Hepatocyte (in vitro differentiated cells): Measurements from ENCODE around the gene PLEKHA6. TPM values are rescaled to one million over a fixed set of nuclear protein-coding genes. Genes with fewer than 3 reads are reported as not detected.

Experiments
- DNase-seq: peaks from one replicate; pipeline ENCODE4 v3.0.0-alpha.2; 2016; ENCODE audit warnings: low spot score
- H2AFZ ChIP-seq: fragments of 200-600 bp; sonication (generic); 2 replicates; pipeline ENCODE4 v1.6.0; 2016; ENCODE audit warnings: antibody characterized with exemption, mild to moderate bottlenecking
- H3K27ac ChIP-seq: fragments of 200-600 bp; sonication (generic); 2 replicates; pipeline ENCODE4 v1.5.1; 2016; ENCODE audit warnings: mild to moderate bottlenecking
- H3K27me3 ChIP-seq: fragments of 200-600 bp; sonication (generic); 2 replicates; pipeline ENCODE4 v1.6.1; 2016
- H3K36me3 ChIP-seq: fragments of 200-600 bp; sonication (generic); replicated peaks from 2 replicates; pipeline ENCODE4 v1.5.1; 2016; ENCODE audit warnings: low read depth; ENCODE audit not compliant: insufficient read depth
- H3K4me1 ChIP-seq: fragments of 200-600 bp; sonication (generic); 2 replicates; pipeline ENCODE4 v1.5.1; 2016; ENCODE audit warnings: mild to moderate bottlenecking, moderate library complexity; ENCODE audit not compliant: insufficient read depth
- H3K4me2 ChIP-seq: fragments of 200-600 bp; sonication (generic); 2 replicates; pipeline ENCODE4 v1.6.0; 2016
- H3K4me3 ChIP-seq: fragments of 200-600 bp; sonication (generic); 2 replicates; pipeline ENCODE4 v1.5.1; 2016; ENCODE audit warnings: mild to moderate bottlenecking
- H3K79me2 ChIP-seq: fragments of 200-600 bp; sonication (generic); 2 replicates; pipeline ENCODE4 v1.6.0; 2017; ENCODE audit warnings: mild to moderate bottlenecking
- H3K9me2 ChIP-seq: fragments of 200-600 bp; sonication (generic); replicated peaks from 2 replicates; pipeline ENCODE4 v1.6.0; 2017; ENCODE audit warnings: mild to moderate bottlenecking; ENCODE audit not compliant: insufficient read depth
- H3K9me3 ChIP-seq: fragments of 200-600 bp; sonication (generic); 2 replicates; pipeline ENCODE4 v1.5.1; 2016; ENCODE audit warnings: low read depth, mild to moderate bottlenecking
- H4K20me1 ChIP-seq: fragments of 200-600 bp; sonication (generic); 2 replicates; pipeline ENCODE4 v1.6.0; 2016; ENCODE audit warnings: mild to moderate bottlenecking; ENCODE audit not compliant: insufficient read depth, poor library complexity, severe bottlenecking
- CTCF ChIP-seq: fragments of 200-600 bp; sonication (generic); IDR thresholded peaks from 2 replicates; pipeline ENCODE4 v1.5.1; 2016; ENCODE audit warnings: antibody characterized with exemption, mild to moderate bottlenecking; ENCODE audit not compliant: poor library complexity
- EZH2 ChIP-seq: fragments of 200-600 bp; sonication (generic); IDR thresholded peaks from 2 replicates; pipeline ENCODE4 v1.6.1; 2016; ENCODE audit warnings: antibody characterized with exemption, mild to moderate bottlenecking, borderline replicate concordance
- EZH2phosphoT487 ChIP-seq: fragments of 200-600 bp; sonication (generic); IDR thresholded peaks from one replicate; pipeline ENCODE4 v1.6.1; 2018; ENCODE audit warnings: antibody characterized with exemption, mild to moderate bottlenecking, low read depth, moderate library complexity; ENCODE audit not compliant: unreplicated experiment, severe bottlenecking
- WGBS: methylation state at CpG from one replicate; pipeline ENCODE4 v1.1.6; 2016; ENCODE audit warnings: low lambda C conversion rate; ENCODE audit errors: missing lambda C conversion rate; 5-methylcytosine and 5-hydroxymethylcytosine counted together
- polyA plus RNA-seq: library from polyadenylated mRNA; unstranded; fragments of >200 nt; fragmentation: Nextera tagmentation; extraction: Ambion mirVana; gene quantifications from 2 replicates; pipeline ENCODE4 v1.2.1, GENCODE V29; 2016
- total RNA-seq: library from RNA; depleted of rRNA; stranded (reverse); fragments of >200 nt; gene quantifications from 2 replicates; pipeline ENCODE4 v1.2.3, GENCODE V29; 2014

The PLEKHA6 gene
- total and polyA plus RNA-seq, 2 experiments from 2014 or later: 14.3 to 31.5 TPM

DNA sequence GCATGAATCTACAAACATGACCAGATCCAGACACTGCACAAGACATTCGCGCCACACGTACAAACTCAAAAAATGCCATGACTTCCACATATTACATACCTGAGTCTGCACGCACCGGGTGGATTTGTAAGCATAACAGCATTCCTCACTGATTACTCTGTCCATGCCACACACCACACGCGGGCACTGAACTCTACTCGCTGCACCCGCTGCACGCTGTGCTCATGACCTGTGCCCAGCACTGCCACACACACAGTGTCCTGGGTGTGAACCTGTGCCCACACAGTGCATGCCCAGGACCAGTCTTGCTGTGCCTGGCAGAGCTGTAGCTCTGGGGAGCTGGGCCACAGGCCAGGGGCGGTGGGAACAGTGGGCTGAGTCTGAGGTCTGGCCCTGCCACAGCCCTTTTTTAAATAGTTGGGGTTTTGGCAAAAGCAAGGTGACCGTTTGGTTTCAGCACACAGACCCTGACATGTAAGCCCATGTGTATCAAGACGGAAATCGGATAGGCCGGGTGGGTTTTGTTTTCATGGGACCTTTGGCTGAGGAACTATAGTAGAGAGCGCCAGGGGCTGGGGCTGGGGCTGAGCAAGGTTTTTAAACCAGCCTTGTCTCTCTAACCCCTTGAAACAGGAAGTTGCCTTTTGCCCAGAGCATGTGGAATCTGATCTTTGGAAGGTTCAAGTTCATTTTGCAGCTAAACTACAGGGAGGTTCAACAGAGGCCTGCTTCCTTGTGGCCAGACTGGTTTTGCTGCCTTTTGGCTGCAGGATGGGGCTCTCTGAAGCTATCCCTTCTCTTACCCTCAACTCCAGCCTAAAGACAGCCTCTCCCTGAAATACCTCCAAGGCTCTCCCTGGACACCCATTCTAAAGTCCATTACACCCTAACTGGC lies 133.6 kb downstream of the PLEKHA6 start:
- Histone ChIP-seq H3K9me2 (no peaks in the 10 kb centered on the region), H3K4me1 (peaks cover 14% of the 10 kb centered on the region), H3K9me3 (no peaks in the 10 kb centered on the region), H2AFZ (no peak overlapping the region), H3K4me3 (no peak overlapping the region), H3K79me2 (no peaks in the 10 kb centered on the region), H3K27me3 (no peaks in the 10 kb centered on the region), H3K36me3 (no peaks in the 10 kb centered on the region), H4K20me1 (no peaks in the 10 kb centered on the region), H3K27ac (peak overlapping the region; percentile 81), H3K4me2 (peak overlapping the region; percentile 15)
- WGBS: 84% methylated on average over 16 of the region's 16 CpGs
- no peak for DNase-seq
- TF ChIP-seq CTCF: no peak
- TF ChIP-seq EZH2: no peak
- TF ChIP-seq EZH2phosphoT487: no peak

- no peak for DNase-seq
- no peak overlapping the region for H2AFZ ChIP-seq
- H4K20me1 ChIP-seq: no peaks in the 10 kb centered on the region
- H3K4me2 ChIP-seq: no peak overlapping the region
- no peak overlapping the region for H3K4me3 ChIP-seq
- no peaks in the 10 kb centered on the region for H3K27me3 ChIP-seq
- no peaks in the 10 kb centered on the region for H3K9me3 ChIP-seq
- H3K9me2 ChIP-seq: no peaks in the 10 kb centered on the region
- peaks cover 14% of the 10 kb centered on the region for H3K4me1 ChIP-seq
- no peak overlapping the region for H3K27ac ChIP-seq
- no peaks in the 10 kb centered on the region for H3K36me3 ChIP-seq
- H3K79me2 ChIP-seq: no peaks in the 10 kb centered on the region
- TF ChIP-seq CTCF (no peak), EZH2 (no peak), EZH2phosphoT487 (no peak)
- 72% methylated on average over 8 of the region's 8 CpGs for whole genome bisulfite sequencing
Observed at GRCh38 chr1:204224655-204225054, 135.1 kb downstream of the PLEKHA6 start.

DNA sequence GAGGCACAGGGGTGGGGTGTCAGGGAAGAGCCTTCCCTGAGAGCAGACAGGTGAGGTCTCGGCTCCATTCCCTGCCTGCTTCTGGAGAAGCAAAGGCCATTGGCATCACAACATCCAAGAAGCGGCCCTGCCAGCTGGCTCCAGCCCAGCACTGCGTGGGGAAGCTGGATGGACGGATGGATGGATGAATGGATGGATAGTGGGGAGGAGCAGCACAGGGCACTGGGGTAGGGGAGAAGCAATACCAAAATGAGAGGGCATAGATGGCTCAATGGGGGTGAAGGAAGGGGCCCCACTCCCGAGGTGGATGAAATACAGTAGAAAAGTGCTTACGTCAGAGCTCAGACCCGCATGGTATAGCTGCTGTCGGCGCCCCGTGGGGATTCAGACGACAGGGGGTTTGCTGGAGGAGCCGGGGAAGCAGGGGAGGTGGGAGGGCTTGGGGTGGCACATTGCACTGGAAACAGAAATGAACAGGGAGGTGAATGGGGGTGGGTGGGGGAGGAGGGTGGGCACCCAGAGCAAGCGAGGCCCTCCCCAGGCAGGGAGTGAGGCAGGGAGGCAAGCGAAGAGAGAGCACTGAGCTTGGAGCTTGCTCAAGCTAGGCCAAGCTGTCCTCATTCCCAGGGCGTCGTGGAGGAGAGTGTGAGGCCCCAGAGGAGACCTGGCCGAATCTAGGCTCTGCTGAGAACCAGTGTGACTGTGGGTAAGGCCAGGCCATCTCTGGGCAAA lies 136.4 kb downstream of the PLEKHA6 start:
- TF ChIP-seq EZH2phosphoT487 (no peak), EZH2 (no peak), CTCF (no peak)
- H3K27ac ChIP-seq: no peak overlapping the region
- H3K9me3 ChIP-seq: no peaks in the 10 kb centered on the region
- no peaks in the 10 kb centered on the region for H3K36me3 ChIP-seq
- H3K79me2 ChIP-seq: no peaks in the 10 kb centered on the region
- H2AFZ ChIP-seq: no peak overlapping the region
- no peak overlapping the region for H3K4me3 ChIP-seq
- WGBS: 92% methylated on average over 15 of the region's 17 CpGs
- H4K20me1 ChIP-seq: no peaks in the 10 kb centered on the region
- no peaks in the 10 kb centered on the region for H3K27me3 ChIP-seq
- no peak overlapping the region for H3K4me2 ChIP-seq
- H3K4me1 ChIP-seq: peaks cover 14% of the 10 kb centered on the region
- H3K9me2 ChIP-seq: no peaks in the 10 kb centered on the region
- DNase-seq: no peak
